GM19438 (cell line): ENCODE data around the gene WIPF3.
"Not testable (repeated sequence)": the region's sequence is repeated elsewhere in the genome, so short reads cannot be mapped to it uniquely, and the experiment has no call there.

Experiments used
- ATAC-seq: cut with Tn5 transposase; IDR thresholded peaks from one replicate; pipeline ENCODE4 v1.9.1; 2021; ENCODE audit warnings: low read depth; ENCODE audit not compliant: unreplicated experiment

The WIPF3 gene

DNA sequence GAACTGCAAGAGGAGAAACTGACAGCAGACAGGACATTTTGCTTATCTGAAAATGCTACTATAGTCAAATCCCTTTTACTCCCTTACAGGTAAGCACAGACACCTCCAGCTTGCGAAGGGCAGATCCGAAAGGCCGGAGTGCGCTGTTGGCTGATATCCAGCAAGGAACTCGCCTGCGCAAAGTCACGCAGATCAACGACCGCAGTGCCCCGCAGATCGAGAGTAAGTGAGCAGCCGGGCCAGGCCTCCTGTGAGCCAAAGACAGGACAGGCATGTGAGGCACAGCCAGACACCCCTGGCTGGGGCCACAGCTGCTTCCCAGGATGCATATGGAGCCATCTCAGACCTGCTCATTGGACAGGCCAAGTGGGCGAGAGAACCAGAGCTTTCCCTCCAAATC lies 69.4 kb downstream of the WIPF3 start:
- ATAC-seq: no peak

DNA sequence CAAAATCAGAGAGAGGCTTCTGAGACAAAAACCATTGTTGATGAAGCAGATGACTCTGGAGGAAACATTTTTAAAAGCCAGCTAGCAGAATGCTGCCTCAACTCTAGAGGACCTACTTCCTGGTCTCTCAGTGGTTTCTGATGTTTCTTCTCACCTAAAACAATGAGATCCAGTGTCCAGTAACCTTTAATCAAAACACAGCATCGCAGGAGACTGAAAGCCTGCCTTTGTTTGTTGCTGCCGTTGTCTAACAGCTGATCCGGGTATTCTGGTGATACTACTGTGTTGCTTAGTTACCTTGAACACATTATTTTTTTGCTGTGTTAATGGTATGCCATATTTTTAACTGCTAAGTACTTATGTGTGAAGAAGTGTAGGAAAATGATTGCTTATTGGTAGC lies 70.9 kb downstream of the WIPF3 start:
- ATAC-seq: no peak

DNA sequence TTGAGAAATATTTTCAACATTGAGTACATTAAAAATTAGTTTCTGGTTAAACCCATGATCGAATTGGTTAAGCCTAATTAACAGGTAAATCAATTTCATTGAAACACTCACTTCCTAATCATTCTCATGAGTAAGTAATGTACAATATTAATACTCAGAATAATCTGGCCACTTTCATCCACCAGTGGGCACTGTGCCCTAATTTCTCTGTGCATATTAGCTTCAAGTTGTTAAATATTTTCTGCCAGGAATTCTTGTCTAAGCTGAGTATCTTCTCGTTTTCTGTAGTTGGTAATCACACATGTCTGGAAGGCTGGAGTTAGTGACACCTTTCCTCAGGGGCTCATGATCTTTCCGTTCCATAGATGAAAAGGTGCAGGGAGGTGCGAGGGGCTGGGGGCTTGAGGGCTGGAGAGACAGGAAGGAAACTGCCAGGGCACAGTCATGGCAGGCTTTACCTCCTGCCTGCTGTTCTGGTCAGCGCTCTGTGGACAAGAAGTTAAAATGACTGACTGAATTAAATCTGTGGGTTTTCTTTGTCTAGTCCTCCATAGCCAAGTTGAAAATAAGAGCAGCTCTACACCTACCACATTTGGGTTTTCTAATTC lies 71.9 kb downstream of the WIPF3 start:
- no peak for ATAC-seq

DNA sequence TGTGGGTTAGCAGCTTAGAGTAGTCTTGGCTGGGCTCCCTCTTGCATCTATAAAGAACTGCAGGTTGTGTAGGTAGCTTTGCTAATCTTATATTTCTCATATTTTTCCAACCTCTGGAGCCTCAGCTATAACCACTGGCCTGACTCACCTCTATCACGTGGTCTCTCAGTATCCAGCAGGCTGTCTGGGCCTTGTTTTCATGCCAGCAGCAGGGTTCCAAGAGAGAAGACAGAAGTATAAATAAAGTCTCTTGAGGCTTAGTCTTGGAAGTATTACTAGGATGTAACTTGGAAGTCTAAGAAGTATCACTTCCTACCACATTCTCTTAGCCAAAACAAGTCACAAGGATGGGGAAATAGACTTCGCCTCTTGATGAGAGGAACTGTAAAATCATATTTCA lies 73.3 kb downstream of the WIPF3 start:
- ATAC-seq: no peak

DNA sequence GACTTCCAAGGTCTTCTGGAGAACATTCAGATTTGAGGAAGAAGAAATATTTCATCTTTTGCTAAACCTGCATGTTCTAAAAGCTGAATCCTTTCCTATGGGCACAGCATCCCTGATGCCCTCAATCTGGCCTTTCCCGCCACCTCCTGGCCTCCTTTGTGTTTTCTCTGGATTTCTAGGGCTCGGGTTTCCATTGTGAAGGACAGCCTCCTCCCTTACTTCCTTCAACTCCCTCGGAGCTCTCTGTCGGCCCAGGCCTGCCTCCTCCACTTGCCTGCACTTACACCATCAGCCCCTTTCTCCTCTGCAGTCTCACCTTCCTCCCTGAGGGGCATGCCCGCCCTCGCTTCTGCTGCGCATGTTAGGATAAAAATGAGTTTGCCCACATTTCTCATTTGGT lies 75.4 kb downstream of the WIPF3 start:
- no peak for ATAC-seq

DNA sequence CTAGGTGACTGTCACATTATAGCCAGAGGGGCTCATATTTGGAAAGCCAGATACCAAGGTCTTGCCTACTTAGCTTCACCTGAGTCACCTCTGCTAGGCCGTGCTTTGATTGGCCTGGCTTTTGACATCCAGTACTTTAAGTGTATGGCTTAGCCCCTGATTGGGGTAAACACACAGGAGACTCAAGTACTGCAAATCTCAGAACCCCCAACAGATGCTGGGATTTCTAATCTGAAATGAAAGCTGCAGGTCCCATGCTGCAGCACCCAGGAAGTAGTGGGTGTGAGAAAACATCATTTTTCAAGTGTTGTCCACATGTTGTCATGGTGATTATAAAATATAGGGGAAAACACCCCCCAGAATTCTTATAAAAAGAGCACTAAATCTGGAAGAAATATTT lies 76.2 kb downstream of the WIPF3 start:
- no peak for ATAC-seq

DNA sequence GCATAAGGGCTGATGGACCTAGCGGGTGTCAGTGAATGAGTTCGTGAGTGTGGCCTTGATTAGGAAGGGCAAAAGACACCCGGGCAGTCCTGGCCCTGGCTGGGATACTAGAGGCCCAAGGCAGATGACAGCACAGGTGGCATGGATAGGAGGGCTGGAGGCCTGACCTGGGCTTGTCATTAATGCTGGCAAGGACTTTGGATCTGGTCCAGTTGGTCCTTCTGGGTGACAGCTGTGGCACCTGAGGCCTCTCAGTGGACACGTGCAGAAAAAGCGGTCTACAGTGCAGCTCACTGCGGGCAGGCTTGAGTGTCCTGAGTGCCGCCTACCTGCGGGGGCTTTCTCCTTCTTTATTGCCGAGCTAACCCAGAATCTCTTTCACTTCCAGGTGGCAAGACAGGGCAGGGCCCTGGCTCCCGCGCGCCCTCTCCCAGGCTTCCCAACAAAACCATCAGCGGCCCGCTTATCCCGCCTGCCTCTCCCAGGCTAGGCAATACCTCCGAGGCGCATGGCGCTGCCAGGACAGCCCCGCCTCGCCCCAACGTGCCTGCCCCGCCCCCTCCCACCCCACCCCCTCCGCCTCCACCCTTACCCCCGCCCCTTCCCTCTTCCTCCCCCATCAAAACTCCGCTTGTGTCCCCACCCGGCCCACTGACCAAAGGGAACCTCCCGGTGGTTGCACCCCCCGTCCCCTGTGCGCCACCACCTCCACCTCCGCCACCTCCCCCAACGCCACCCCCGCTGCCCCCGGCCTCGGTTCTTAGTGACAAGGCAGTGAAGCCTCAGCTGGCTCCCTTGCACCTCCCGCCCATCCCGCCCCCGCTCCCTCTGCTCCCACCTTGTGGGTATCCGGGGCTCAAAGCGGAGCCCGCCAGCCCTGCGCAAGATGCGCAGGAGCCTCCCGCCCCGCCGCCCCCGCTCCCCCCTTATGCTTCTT lies 77.4 kb downstream of the WIPF3 start:
- no peak for ATAC-seq

DNA sequence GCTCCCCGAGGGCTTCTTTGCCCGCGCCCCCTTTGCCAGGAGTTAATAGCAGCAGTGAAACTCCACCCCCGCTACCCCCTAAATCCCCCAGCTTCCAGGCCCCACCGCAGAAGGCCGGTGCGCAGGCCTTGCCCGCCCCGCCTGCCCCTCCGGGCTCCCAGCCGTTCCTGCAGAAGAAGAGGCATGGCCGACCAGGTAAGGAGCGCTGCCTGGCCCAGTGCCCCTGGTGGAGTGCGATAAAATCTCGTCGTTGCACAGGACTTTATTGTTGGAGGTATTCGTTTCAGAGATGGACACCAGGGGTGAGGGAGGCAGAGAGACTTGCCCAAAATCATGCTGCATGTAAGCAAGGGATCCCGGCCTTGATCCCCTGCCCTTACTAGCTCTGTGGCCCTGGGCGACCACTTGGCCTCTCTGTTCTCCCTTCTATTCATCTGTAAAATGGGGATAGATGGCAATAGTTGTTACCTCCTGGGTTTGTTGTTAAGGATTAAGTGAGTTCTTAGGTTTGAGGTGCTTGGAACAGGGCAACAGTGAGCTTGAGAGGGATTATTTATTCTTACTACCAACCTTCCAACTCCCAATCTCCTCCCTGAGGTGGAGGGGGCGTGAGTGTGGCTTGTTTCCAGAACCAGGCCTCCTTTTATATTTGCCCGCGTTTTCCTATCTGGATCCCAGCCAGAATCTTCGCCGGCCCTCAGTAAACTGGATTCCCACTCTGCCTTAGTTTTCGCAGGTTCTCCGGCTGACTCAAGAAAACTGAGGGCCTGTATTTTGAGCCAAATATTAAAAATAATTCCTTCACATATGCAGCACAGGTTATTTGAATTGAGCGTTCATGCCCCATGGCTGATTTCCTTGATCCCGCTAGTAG lies 78.3 kb downstream of the WIPF3 start:
- ATAC-seq: no peak

DNA sequence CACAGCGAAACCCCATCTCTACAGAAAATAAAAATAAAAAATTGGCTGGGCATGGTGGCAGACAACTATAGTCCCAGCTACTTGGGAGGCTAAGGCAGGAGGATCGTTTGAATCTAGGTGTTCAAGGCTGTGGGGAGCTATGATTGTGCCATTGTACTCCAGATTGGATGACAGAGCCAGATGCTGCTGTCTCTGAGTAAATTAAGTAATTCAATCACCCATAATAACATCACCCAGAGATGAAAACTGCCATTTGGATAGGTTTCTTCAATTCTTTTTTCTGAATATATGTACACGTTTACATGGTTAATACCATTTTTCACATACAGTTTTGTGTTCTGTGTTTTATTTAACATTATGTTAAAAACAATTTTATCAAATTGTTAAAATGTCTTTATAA lies 79.3 kb downstream of the WIPF3 start:
- ATAC-seq: no peak

DNA sequence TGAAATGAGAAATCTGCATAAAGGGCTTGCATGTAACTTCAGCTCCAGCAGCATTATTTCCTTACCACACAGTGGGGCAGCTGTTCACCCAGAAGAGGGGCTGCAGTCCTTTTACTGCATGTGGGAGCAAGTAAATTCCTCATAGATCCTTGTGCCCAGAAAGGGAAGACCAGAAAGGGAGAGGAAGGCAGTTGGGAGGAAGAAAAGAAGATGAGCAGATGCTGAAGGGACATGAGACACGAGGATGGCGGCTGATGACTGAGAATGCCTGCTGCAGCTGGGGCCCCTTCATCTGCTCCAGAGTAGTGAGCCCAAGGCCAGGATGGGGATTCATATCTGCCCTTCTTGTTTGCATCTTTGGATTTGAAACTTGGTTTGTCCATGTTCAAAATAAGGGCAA lies 80.5 kb downstream of the WIPF3 start:
- no peak for ATAC-seq

DNA sequence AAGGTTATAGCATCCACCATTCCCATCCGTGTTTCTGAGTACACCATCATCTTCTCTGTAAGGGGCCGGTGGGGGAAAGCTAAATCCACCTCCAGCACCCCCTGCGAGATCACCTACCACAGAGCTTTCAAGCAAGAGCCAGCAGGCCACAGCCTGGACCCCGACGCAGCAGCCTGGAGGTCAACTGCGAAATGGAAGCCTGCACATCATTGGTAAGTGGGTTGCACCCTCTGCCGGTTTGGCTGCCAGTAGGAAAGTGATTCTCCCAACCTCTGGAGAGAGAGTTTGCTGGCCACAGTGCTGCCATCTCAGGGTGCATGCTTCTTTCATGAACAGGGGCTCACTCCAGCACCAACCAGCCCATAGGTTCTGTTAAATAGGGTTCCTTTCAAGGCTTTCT lies 81.7 kb downstream of the WIPF3 start:
- no peak for ATAC-seq

DNA sequence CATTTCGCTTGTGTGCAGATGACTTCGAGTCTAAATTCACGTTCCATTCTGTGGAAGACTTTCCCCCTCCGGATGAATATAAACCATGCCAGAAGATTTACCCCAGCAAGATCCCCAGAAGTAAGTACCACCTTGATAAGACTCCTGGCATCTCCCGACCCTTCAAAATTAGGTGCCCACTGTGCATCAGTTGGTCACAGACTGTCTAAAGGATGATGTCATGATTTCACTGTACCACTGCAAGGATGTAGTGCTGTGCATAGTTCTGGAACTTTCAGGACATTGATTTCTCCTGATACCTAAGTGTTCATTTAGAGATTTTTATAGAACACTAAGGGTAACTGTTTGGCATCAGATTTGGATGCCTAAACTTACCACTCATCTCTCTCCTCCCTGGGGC lies 83.0 kb downstream of the WIPF3 start:
- no peak for ATAC-seq

DNA sequence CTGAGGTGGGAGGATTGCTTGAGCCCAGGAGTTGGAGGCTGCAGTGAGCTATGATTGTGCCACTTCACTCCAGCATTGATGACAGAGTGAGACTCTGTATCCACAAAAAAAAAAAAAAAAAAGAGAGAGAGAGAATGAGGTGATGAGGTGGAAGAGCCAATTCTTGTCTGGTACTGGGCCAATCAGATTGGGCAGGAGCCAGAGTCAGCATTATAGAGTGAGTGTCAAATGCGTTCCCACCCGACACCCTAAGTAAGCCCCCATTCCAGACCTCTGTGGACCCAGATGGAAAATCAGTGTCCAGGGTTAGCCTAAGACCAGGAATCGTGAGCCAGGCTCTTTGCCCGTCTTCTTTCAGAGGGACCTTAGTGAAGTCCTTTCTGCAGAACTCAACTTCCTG lies 83.9 kb downstream of the WIPF3 start:
- ATAC-seq: no peak

DNA sequence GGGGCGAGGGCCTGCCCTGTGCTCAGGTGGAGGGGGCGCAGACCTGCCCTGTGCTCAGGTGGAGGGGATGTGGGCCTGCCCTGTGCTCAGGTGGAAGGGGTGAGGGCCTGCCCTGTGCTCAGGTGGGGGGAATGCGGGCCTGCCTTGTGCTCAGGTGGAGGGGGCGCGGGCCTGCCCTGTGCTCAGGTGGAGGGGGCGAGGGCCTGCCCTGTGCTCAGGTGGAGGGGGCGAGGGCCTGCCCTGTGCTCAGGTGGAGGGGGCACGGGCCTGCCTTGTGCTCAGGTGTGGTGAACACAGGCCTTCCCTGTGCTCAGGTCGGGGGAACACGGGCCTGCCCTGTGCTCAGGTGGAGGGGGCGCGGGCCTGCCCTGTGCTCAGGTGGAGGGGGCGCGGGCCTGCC lies 84.5 kb downstream of the WIPF3 start:
- ATAC-seq: not testable (repeated sequence)

DNA sequence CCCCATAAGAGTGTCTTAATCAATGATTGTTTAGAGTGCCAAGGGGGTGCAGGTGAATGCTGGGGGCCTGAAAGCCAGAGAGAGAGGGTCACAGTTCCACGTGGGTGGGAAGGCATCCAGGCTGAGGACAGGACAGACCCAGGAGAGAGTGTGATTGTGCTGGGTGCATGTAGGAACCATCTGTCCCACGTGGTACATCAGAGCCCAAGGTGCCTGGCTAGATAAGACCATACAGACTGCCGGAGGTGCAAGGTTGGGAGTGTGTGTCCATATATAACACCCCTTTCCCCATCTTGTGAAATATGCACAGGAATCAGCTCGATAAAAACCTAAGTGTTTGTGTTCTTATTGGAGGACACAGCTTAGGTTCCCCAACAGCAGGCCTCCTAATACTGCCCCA lies 85.5 kb downstream of the WIPF3 start:
- ATAC-seq: no peak

DNA sequence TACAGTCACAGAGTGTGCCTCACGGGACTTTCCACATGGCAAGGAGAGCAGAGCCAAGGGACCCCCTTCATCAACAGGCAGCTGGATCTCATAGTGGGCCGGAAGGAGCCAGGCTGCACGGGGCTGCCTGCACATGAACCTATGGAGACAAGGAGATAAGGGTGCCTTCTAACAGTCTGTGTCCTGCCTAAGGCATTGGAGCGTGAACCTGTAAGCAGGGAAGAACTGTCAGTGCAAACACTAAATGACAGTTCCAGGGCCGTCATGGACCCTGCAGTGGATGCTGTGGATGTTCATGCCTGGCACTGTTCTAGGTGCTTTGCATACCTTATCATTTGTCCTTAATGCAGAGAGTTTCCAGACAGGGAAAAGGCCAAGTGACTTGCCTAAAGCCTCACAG lies 85.9 kb downstream of the WIPF3 start:
- no peak for ATAC-seq

DNA sequence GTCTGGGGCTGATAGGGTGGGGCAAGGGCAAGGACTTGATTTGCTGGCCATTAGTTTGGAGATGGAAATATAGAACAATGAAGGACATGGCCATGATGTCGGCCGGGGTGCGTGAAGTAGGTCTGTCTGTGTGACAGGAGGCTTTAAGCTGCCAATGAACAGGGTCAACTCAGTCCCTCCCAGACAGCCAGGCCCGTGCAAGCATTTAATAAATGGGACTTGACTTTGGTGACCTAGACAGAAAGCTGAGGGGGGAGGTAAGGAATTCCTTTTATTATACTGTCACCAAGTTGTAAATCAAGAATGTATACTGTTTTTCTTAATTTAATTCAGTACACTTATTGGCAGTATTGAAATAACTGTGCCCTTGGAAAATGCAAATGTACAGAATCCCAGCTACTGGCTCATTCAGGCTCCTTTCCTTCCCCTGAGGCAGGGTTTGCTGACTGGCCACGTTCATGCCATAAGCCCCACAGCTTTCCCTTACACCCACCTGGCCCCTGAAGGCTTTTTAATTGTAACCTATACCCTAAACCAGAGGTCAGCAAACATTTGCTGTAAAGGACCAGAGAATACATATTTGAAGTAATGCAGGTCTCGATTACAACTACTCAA lies 87.2 kb downstream of the WIPF3 start:
- no peak for ATAC-seq

DNA sequence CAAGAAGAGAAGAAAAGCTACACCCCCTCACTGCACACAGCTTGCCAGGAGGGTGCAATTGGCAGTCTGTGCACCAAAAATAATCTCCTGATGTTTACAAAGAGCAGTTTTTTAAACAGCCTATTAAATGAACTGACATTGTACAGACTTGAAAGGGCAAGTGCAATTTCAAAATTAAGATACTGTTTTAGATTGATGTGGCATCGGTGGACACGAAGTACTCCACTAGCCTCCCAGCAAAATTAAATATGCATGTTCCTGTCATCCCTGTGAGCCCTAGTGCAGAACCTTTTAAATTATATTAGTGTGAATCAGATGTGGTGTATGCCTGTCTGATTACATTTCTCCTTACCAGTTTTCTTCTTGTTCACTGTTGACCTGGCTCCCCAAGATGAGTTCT lies 87.9 kb downstream of the WIPF3 start:
- ATAC-seq: no peak

DNA sequence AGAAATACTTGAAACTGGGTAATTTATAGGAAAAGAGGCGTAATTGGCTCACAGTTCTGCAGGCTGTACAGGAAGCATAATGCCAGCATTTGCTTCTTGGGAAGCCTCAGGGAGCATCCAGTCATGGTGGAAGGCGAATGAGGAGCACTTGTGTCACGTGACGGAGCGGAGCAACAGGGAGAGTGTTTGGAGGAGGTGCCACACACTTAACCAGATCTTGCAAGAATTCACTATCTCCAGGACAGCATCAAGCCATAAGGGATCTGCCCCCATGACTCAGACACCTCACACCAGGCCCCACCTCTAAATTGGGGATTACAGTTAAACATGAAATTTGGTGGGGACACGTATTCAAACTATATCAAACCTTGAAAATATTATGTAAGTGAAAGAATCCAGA lies 89.3 kb downstream of the WIPF3 start:
- no peak for ATAC-seq

DNA sequence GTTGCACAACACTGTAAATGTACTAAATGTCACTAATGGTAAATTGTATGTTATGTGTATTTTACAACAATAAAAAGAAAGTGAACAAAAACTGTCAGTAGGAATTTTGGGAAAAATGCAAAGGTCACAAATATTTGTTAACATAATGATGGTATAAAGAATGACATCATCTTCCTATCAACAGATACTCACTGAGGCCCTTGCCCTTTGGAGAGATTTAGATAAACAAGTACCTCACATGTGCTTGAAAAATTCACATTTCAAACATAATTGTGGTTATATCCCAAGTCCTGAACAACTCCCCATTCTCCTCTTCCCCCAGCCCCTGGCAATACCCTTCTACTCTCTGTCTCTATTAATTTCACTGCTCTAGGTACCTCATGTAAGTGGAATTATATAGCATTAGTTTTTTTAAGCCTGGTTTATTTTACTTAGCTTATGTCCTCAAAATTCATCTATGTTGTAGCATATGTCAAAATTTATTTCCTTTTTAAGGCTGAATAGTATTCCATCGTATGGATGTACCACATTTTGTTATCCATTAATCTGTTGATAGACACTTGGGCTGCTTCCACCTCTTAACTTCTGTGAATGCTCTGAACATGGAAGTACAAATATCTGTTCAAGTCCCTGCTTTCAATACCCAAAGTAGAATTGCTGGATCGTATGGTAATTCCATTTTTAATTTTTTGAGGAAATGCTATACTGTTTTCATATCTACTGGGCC lies 90.5 kb downstream of the WIPF3 start:
- ATAC-seq: no peak
